Nephron progenitor cell (in vitro differentiated cells): ENCODE results near the gene CHST14.

ENCODE experiments used
- DNase-seq: peaks from one replicate; pipeline ENCODE4 v3.0.0; 2021
- H3K27ac Mint-ChIP-seq: 2 replicates; pipeline ENCODE4 v1.8.0; 2021; ENCODE audit warnings: mild to moderate bottlenecking, moderate library complexity, mixed read lengths
- H3K27me3 Mint-ChIP-seq: 2 replicates; pipeline ENCODE4 v1.8.0; 2021; ENCODE audit warnings: mild to moderate bottlenecking, low read depth, mixed read lengths; ENCODE audit not compliant: poor library complexity
- H3K36me3 Mint-ChIP-seq: 2 replicates; pipeline ENCODE4 v1.8.0; 2021; ENCODE audit warnings: low read depth, mixed read lengths
- H3K4me1 Mint-ChIP-seq: 2 replicates; pipeline ENCODE4 v1.8.0; 2021; ENCODE audit warnings: mixed read lengths
- H3K4me3 Mint-ChIP-seq: 2 replicates; pipeline ENCODE4 v1.8.0; 2021; ENCODE audit warnings: mild to moderate bottlenecking, moderate library complexity, mixed read lengths
- H3K9me3 Mint-ChIP-seq: 2 replicates; pipeline ENCODE4 v1.8.0; 2021; ENCODE audit warnings: mild to moderate bottlenecking, moderate library complexity, mixed read lengths
- TF ChIP-seq, protein P1 (sequence below): fragments of 200-600 bp; sonication (generic); IDR thresholded peaks from 2 replicates; pipeline ENCODE4 v1.5.0; 2021; ENCODE audit warnings: antibody characterized with exemption

CHST14 gene

DNA sequence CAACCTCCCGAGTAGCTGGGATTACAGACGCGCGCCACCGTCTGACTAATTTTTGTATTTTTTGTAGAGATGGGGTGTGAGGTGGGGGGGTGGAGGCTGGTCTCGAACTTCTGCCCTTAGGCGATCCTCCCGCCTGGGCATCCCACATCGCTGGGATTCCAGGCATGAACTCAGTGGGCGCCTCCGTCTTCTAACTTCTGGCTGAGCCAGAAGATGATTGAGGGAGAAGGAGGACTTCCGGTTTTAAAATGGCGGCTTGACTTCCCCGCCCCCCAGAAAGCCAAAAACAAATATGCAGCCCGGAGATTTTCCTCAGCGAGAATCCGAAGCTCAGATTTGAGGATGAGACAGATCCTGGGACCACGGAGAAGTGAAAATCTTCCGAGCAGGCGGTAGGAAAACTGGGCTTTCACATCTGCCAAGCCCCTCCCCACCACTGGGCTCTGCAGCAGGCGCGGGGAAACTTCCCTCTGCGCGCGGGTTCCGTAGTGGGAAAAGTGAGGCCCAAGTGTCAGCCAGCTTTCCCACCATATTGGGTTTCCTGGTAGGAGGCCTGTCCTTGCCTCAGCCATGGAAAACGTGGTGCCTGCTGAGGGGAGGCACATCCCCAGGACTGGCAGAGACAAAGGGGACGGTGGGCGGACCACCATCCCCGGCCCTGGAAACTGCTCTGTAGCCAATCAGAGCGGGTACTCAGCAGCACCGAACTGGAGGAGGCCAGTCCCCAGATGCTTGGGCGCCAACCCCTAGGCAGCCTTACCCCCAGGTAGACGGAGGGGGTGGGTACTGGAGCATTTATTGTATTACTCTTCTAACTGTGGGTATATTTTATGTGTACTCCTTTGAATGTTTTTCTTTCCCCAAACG, 17.3 kb downstream of the CHST14 start:
- Mint-ChIP-seq H3K4me1 (peaks cover 11% of the 10 kb centered on the region), H3K9me3 (no peaks in the 10 kb centered on the region), H3K36me3 (no peaks in the 10 kb centered on the region), H3K27me3 (peaks cover 9% of the 10 kb centered on the region), H3K4me3 (no peak overlapping the region), H3K27ac (no peak overlapping the region)
- no peak for DNase-seq
- TF ChIP-seq, protein P1, sequence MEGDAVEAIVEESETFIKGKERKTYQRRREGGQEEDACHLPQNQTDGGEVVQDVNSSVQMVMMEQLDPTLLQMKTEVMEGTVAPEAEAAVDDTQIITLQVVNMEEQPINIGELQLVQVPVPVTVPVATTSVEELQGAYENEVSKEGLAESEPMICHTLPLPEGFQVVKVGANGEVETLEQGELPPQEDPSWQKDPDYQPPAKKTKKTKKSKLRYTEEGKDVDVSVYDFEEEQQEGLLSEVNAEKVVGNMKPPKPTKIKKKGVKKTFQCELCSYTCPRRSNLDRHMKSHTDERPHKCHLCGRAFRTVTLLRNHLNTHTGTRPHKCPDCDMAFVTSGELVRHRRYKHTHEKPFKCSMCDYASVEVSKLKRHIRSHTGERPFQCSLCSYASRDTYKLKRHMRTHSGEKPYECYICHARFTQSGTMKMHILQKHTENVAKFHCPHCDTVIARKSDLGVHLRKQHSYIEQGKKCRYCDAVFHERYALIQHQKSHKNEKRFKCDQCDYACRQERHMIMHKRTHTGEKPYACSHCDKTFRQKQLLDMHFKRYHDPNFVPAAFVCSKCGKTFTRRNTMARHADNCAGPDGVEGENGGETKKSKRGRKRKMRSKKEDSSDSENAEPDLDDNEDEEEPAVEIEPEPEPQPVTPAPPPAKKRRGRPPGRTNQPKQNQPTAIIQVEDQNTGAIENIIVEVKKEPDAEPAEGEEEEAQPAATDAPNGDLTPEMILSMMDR = no peak

DNA sequence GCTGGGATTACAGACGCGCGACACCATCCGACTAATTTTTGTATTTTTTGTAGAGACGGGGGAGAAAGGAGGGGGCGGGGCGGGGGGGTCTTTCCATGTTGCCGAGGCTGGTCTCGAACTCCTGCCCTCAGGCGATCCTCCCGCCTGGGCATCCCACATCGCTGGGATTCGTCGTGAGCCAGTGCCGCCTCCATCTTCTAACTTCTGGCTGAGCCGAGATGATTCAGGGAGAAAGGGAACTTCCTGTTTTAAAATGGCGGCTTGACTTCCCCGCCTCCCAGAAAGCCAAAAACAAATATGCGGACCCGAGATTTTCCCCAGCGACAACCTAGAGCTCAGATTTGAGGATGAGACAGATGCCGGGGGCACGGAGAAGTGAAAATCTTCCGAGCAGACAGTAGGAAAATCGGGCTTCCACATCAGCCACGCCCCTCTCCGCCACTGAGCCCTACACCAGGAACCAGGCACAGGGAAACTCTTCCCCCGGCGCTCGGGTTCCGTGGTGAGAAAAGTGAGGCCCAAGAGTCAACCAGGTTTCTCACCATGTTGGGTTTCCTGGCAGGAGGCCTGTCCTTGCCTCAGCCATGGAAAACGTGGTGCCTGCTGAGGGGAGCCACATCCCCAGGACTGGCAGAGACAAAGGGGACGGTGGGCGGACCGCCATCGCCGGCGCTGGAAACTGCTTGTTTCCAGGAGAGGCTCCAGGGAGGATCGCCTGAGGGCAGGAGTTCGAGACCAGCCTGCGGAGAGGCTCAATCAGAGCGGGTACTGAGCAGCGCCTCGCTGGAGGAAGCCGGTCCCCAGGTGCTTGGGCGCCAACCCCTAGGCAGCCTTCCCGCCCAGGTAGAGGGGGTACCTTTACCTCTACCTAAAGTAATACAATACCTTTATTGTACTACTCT, 18.7 kb downstream of the CHST14 start:
- no peak overlapping the region for H3K4me3 Mint-ChIP-seq
- TF ChIP-seq, protein P1 = no peak
- H3K27ac Mint-ChIP-seq = no peak overlapping the region
- H3K9me3 Mint-ChIP-seq = no peaks in the 10 kb centered on the region
- peaks cover 11% of the 10 kb centered on the region for H3K4me1 Mint-ChIP-seq
- H3K27me3 Mint-ChIP-seq = peaks cover 12% of the 10 kb centered on the region
- no peaks in the 10 kb centered on the region for H3K36me3 Mint-ChIP-seq
- DNase-seq = no peak

DNA sequence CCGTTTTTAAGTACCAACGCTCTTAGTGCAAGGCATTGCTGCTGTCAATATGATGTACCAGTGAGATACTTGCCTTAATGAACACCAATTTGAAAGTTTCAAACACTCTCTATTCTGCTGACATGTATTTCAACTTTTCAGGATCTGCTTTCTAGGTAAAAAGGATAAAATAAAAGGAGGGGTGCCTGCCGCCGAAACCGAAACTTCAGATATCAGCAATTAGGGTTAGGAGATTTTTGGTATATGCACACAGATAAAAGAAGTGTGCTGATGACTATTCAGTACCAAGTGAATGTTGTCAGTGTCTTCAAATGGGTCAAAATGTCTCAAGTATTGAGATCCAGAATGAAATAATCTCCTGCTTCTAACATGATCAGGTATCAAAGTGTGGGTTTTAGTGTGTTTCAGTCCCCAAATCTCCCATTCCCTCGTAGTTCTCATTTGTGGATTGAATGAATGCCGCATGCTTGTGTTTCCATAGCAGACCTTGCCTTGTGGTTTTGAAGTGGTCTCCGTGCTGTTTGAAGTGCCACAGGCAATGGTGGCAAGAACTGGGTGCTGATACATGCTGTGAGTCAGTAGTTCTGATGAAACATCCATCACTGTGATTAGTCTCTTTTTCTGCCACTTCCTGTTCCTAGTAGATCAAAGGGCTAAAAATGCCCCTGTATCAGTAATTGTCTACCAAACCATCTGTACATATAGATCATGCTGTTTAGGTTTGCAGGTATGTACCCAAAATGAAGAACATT, 22.5 kb downstream of the CHST14 start:
- peaks cover 1% of the 10 kb centered on the region for H3K4me1 Mint-ChIP-seq
- H3K27ac Mint-ChIP-seq = no peak overlapping the region
- DNase-seq = no peak
- H3K4me3 Mint-ChIP-seq = no peak overlapping the region
- peaks cover 15% of the 10 kb centered on the region for H3K27me3 Mint-ChIP-seq
- TF ChIP-seq, protein P1 = no peak
- H3K9me3 Mint-ChIP-seq = no peaks in the 10 kb centered on the region
- no peaks in the 10 kb centered on the region for H3K36me3 Mint-ChIP-seq

DNA sequence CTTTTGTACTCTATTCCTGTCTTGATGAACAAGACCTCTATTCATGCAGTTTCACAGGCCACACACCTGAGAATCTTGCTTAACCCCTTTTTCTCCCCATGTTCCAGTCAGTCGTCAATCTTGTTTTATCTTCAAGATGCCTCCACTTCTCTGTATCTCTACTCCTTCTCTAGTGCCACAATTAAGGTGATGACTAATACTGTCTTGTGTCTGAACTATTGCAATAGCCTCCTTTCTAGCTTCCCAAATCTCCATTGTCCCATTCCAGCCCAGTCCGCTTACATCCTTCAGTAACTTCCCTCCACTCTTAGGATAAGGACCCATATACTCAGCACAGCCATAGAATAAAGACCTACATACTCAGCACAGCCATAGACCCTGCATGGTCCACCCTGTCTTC, 24.7 kb downstream of the CHST14 start:
- TF ChIP-seq, protein P1 = no peak
- Mint-ChIP-seq H3K4me1 (peaks cover 4% of the 10 kb centered on the region), H3K27me3 (peaks cover 21% of the 10 kb centered on the region), H3K4me3 (no peak overlapping the region), H3K9me3 (no peaks in the 10 kb centered on the region), H3K36me3 (no peaks in the 10 kb centered on the region), H3K27ac (no peak overlapping the region)
- DNase-seq = no peak

DNA sequence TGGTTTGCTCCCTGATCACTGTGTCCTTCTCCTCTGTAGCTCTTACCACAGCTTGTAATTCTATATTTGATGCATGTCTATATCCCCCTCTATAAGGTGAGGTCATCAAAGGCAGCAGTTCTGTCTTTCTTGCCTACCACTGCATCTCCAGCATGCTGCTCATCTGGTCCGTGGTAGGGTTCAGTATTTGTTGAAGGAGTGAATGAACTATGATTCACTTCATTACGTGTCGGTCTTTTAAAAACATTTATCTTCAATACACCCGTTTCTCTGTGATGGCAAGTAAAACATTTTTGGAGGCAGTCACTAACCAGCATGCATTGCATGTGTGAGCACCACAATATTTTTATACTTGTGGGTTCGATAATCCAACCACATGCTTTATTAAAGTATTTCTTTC, 27.6 kb downstream of the CHST14 start:
- TF ChIP-seq, protein P1 = no peak
- H3K36me3 Mint-ChIP-seq = no peaks in the 10 kb centered on the region
- no peak overlapping the region for H3K4me3 Mint-ChIP-seq
- H3K4me1 Mint-ChIP-seq = peaks cover 4% of the 10 kb centered on the region
- no peaks in the 10 kb centered on the region for H3K9me3 Mint-ChIP-seq
- DNase-seq = no peak
- H3K27me3 Mint-ChIP-seq = peaks cover 33% of the 10 kb centered on the region
- H3K27ac Mint-ChIP-seq = no peak overlapping the region
